Type B pancreatic cell (in vitro differentiated cells): Measurements from ENCODE around the gene MAP2K5. TPM values are rescaled to one million over a fixed set of nuclear protein-coding genes. Genes with fewer than 3 reads are reported as not detected.

Experiments
- DNase-seq: peaks from one replicate; pipeline ENCODE4 v3.0.0; 2021; ENCODE audit warnings: mixed read lengths; ENCODE audit not compliant: unreplicated experiment; ENCODE audit errors: extremely low spot score
- H3K27ac Mint-ChIP-seq: 2 replicates; pipeline ENCODE4 v1.8.0; 2021; ENCODE audit warnings: mild to moderate bottlenecking, mixed read lengths
- H3K27me3 Mint-ChIP-seq: 2 replicates; pipeline ENCODE4 v1.8.0; 2021; ENCODE audit warnings: mixed read lengths
- H3K36me3 Mint-ChIP-seq: 2 replicates; pipeline ENCODE4 v1.8.0; 2021; ENCODE audit warnings: mixed read lengths
- H3K4me1 Mint-ChIP-seq: one replicate; pipeline ENCODE4 v1.8.0; 2021; ENCODE audit warnings: mixed read lengths; ENCODE audit not compliant: unreplicated experiment
- H3K4me3 Mint-ChIP-seq: 2 replicates; pipeline ENCODE4 v1.8.0; 2021; ENCODE audit warnings: mild to moderate bottlenecking, mixed read lengths
- H3K9me3 Mint-ChIP-seq: 2 replicates; pipeline ENCODE4 v1.8.0; 2021; ENCODE audit warnings: mixed read lengths
- total RNA-seq: library from RNA; stranded (reverse); gene quantifications from 2 replicates; pipeline ENCODE4 v1.2.1, GENCODE V29; 2021; ENCODE audit warnings: low replicate concordance
- TF ChIP-seq, protein P1 (sequence below): fragments of 200-600 bp; sonication (generic); conservative IDR thresholded peaks from 2 replicates; pipeline ENCODE4 v1.5.0; 2021; ENCODE audit warnings: antibody characterized with exemption, mild to moderate bottlenecking

MAP2K5 gene
- total RNA-seq, 1 donor from 2014 or later: 21.8 TPM

GRCh38 chr15:67579967-67580366 lies 37.5 kb downstream of the MAP2K5 start:
- Mint-ChIP-seq H3K9me3 (no peaks in the 10 kb centered on the region), H3K4me3 (no peak overlapping the region), H3K4me1 (peaks cover 9% of the 10 kb centered on the region), H3K36me3 (no peaks in the 10 kb centered on the region), H3K27me3 (no peaks in the 10 kb centered on the region), H3K27ac (no peak overlapping the region)
- DNase-seq: no peak
- TF ChIP-seq, protein P1, sequence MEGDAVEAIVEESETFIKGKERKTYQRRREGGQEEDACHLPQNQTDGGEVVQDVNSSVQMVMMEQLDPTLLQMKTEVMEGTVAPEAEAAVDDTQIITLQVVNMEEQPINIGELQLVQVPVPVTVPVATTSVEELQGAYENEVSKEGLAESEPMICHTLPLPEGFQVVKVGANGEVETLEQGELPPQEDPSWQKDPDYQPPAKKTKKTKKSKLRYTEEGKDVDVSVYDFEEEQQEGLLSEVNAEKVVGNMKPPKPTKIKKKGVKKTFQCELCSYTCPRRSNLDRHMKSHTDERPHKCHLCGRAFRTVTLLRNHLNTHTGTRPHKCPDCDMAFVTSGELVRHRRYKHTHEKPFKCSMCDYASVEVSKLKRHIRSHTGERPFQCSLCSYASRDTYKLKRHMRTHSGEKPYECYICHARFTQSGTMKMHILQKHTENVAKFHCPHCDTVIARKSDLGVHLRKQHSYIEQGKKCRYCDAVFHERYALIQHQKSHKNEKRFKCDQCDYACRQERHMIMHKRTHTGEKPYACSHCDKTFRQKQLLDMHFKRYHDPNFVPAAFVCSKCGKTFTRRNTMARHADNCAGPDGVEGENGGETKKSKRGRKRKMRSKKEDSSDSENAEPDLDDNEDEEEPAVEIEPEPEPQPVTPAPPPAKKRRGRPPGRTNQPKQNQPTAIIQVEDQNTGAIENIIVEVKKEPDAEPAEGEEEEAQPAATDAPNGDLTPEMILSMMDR: no peak

GRCh38 chr15:67584157-67584556 lies 41.7 kb downstream of the MAP2K5 start:
- peaks cover 17% of the 10 kb centered on the region for H3K36me3 Mint-ChIP-seq
- TF ChIP-seq, protein P1: no peak

GRCh38 chr15:67585681-67586080 lies 43.2 kb downstream of the MAP2K5 start:
- DNase-seq: no peak
- Mint-ChIP-seq H3K9me3 (no peaks in the 10 kb centered on the region), H3K27ac (no peak overlapping the region), H3K4me1 (peaks cover 3% of the 10 kb centered on the region), H3K36me3 (peaks cover 18% of the 10 kb centered on the region), H3K4me3 (no peak overlapping the region), H3K27me3 (no peaks in the 10 kb centered on the region)
- TF ChIP-seq, protein P1: no peak

More at GRCh38 chr15:67584157-67584556, 41.7 kb downstream of the MAP2K5 start:
- H3K27me3 Mint-ChIP-seq: no peaks in the 10 kb centered on the region
- no peak overlapping the region for H3K4me3 Mint-ChIP-seq
- peaks cover 3% of the 10 kb centered on the region for H3K4me1 Mint-ChIP-seq
- no peak for DNase-seq
- H3K9me3 Mint-ChIP-seq: no peaks in the 10 kb centered on the region
- H3K27ac Mint-ChIP-seq: no peak overlapping the region

DNA sequence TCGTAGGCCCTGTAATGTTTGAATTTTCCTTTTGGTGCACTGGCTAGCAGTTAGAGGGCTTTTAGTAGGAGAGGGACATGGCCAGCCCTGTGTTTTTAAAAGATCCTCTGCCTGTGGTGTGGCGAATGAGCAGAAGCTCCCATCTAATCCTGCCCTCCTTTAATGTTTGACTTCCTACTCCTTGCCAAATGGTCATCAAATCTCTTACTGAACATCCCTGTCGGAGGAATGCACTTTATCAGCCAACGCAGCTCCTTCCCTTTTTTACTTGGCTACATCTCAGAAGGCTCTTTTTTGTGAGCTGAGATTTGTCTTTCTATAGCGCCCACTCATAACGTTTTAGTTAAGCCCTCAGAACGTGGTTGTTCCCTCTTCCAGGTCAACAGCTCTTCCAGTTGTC lies 44.8 kb downstream of the MAP2K5 start:
- TF ChIP-seq, protein P1: no peak
- Mint-ChIP-seq H3K27ac (no peak overlapping the region), H3K4me3 (no peak overlapping the region), H3K36me3 (peaks cover 20% of the 10 kb centered on the region), H3K27me3 (no peaks in the 10 kb centered on the region), H3K4me1 (peaks cover 3% of the 10 kb centered on the region), H3K9me3 (no peaks in the 10 kb centered on the region)
- no peak for DNase-seq

- no peaks in the 10 kb centered on the region for H3K9me3 Mint-ChIP-seq
- no peaks in the 10 kb centered on the region for H3K27me3 Mint-ChIP-seq
- peaks cover 3% of the 10 kb centered on the region for H3K4me1 Mint-ChIP-seq
- peaks cover 20% of the 10 kb centered on the region for H3K36me3 Mint-ChIP-seq
- H3K27ac Mint-ChIP-seq: no peak overlapping the region
- TF ChIP-seq, protein P1: no peak
- no peak for DNase-seq
- H3K4me3 Mint-ChIP-seq: no peak overlapping the region
These were observed 45.3 kb downstream of the MAP2K5 start for GRCh38 chr15:67587754-67588153.

DNA sequence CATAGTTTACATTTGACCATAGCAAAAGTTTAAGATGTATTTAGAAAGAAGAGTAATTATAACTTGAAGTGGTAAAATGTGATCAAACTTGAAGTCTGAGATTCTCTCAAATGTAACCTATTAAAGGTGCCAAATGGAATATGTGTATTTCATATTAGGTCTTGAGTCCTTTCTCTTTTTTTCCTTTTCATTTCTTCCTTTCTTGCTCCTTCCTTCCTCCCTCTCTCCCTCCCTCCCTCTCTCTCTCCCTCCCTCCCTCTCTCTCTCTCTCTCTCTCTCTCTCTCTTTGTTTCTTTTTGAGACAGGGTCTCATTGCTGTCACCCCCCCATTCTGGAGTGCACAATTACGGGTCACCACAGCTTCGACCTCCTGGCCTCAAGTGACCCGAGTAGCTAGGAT lies 47.7 kb downstream of the MAP2K5 start:
- Mint-ChIP-seq H3K27me3 (no peaks in the 10 kb centered on the region), H3K27ac (no peak overlapping the region), H3K9me3 (no peaks in the 10 kb centered on the region), H3K4me3 (no peak overlapping the region), H3K4me1 (no peaks in the 10 kb centered on the region), H3K36me3 (peaks cover 30% of the 10 kb centered on the region)
- TF ChIP-seq, protein P1: no peak
- DNase-seq: no peak
